Astrocyte (in vitro differentiated cells and primary cell): ENCODE results near the gene TLK2.
"Not testable (repeated sequence)": the region's sequence is repeated elsewhere in the genome, so short reads cannot be mapped to it uniquely, and the experiment has no call there.

ENCODE experiments used
- CTCF ChIP-seq: IDR thresholded peaks from 2 replicates; pipeline ENCODE4 v1.5.1; 2011; ENCODE audit warnings: low read depth, mild to moderate bottlenecking, inconsistent platforms, low read length, moderate library complexity; ENCODE audit not compliant: insufficient read depth
- EZH2 ChIP-seq: IDR thresholded peaks from 2 replicates; pipeline ENCODE4 v1.6.1; 2012; ENCODE audit warnings: mild to moderate bottlenecking, low read length, inconsistent platforms; ENCODE audit not compliant: insufficient read depth

- TF ChIP-seq CTCF, EZH2: not testable (repeated sequence)
These were observed 434 bp downstream of the TLK2 start for GRCh38 chr17:62478880-62479638.
